Loucy (cell line): ENCODE results near the gene RGS6.

Experiments used
- CTCF ChIP-seq: fragments of 200-600 bp; sonication (generic); conservative IDR thresholded peaks from 2 replicates; pipeline ENCODE4 v1.5.1; 2014; ENCODE audit warnings: mild to moderate bottlenecking, antibody characterized with exemption, low read length
- EZH2phosphoT487 ChIP-seq: fragments of 200-600 bp; IDR thresholded peaks from 2 replicates; pipeline ENCODE4 v1.6.1; 2018; ENCODE audit warnings: antibody characterized with exemption, mild to moderate bottlenecking, moderate library complexity, borderline replicate concordance

- no peak for TF ChIP-seq CTCF
- no peak for TF ChIP-seq EZH2phosphoT487
Measured at GRCh38 chr14:72444701-72445100, 512.5 kb downstream of the RGS6 start.
